Upper lobe of left lung (tissue), 6 donors: ENCODE measurements around the gene GABRB1. TPM values are rescaled to one million over a fixed set of nuclear protein-coding genes. Genes with fewer than 3 reads are reported as not detected.

Experiments
- ATAC-seq, 2 donors: fragments of 200-7000 bp; cut with Tn5 transposase; one replicate each; pipeline ENCODE4 v1.9.1; 2022; ENCODE audit warnings: mild to moderate bottlenecking in 2 of 2, moderate library complexity in 2 of 2; ENCODE audit not compliant: low FRiP score in 2 of 2
- DNase-seq, 2 donors: peaks; one replicate each; pipeline ENCODE4 v3.0.0-alpha.2; 2019 to 2020
- H3K27ac ChIP-seq, 4 donors: fragments of 200-600 bp; sonication (generic); one replicate each; pipeline ENCODE4 v1.5.1; 2016 to 2019
- H3K27me3 ChIP-seq, 4 donors: fragments of 200-600 bp; sonication (generic); one replicate each; pipeline ENCODE4 v1.5.1; 2017 to 2019
- H3K36me3 ChIP-seq, 4 donors: fragments of 200-600 bp; sonication (generic); one replicate each; pipeline ENCODE4 v1.5.1; 2016 to 2019
- H3K4me1 ChIP-seq, 4 donors: fragments of 200-600 bp; sonication (generic); one replicate each; pipeline ENCODE4 v1.5.1; 2018 to 2019
- H3K4me3 ChIP-seq, 4 donors: fragments of 200-600 bp; sonication (generic); one replicate each; pipeline ENCODE4 v1.5.1; 2017 to 2019; ENCODE audit warnings: mild to moderate bottlenecking in 2 of 4, moderate library complexity in 1 of 4
- H3K9me3 ChIP-seq, 4 donors: fragments of 200-600 bp; sonication (generic); one replicate each; pipeline ENCODE4 v1.5.1; 2018 to 2019
- EP300 ChIP-seq, 4 donors: sonication (generic); formaldehyde crosslinking; IDR thresholded peaks; one replicate each; pipeline ENCODE4 v1.5.1; 2017; ENCODE audit warnings: antibody characterized with exemption in 4 of 4, control low read depth in 2 of 4
- POLR2A ChIP-seq, 4 donors: fragments of 450-650 bp; IDR thresholded peaks; one replicate each; pipeline ENCODE4 v1.5.1; 2016 to 2017; ENCODE audit warnings: antibody characterized with exemption in 4 of 4, mild to moderate bottlenecking in 2 of 4
- POLR2AphosphoS5 ChIP-seq, 2 donors: sonication (generic); formaldehyde crosslinking; IDR thresholded peaks; one replicate each; pipeline ENCODE4 v1.5.1; 2017; ENCODE audit warnings: antibody characterized with exemption in 2 of 2
- WGBS, 2 donors: methylation state at CpG; one replicate each; pipeline ENCODE4 v1.1.5; 2017 to 2018; 5-methylcytosine and 5-hydroxymethylcytosine counted together
- total RNA-seq, 6 donors: library from RNA; depleted of rRNA in 4 of 6; stranded (reverse); fragments of >200 nt in 4 of 6; gene quantifications; one replicate each; pipeline versions ENCODE4 v1.1.0 to v1.2.1, GENCODE V29; 2016 to 2021
- TF ChIP-seq, protein P1 (sequence below), 6 experiments: fragments of 450-650 bp in 4 of 6; fragments of 200-600 bp in 2 of 6; sonication (generic) in 2 of 6; IDR thresholded peaks; one replicate each; pipeline ENCODE4 v1.5.1; 2016 to 2019; ENCODE audit warnings: antibody characterized with exemption in 6 of 6
- donor health status: DM: no; HTN: no; CAD: no; lungs with moderate emphysema.
- donor health status: DM: no; HTN: yes; CAD: no; lungs with severe emphysema.

The GABRB1 gene
- total RNA-seq, 6 donors from 2014 or later = not detected

DNA sequence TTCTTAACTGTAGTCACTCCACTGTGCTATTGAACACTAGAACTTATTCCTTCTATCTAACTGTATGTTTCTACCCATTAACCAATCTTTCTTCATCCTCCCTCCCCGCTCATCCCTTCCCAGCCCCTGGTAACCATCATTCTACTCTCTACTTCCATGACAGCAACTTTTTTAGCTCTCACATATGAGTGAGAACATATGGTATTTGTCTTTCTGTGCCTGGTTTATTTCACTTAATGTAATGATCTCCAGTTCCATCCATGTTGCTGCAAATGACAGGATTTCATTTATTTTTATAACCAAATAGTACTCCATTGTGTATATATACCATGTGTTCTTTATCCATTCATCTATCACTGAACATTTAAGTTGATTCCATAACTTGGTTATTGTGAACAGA, 186.5 kb downstream of the GABRB1 start:
- 78 to 86% methylated on average over 1 of the region's 1 CpG for WGBS, 2 donors
- ATAC-seq = no peak
- Histone ChIP-seq H3K27ac (no peak overlapping the region), H3K9me3 (no peaks in the 10 kb centered on the region), H3K4me1 (no peaks in the 10 kb centered on the region), H3K4me3 (no peak overlapping the region), H3K36me3 (no peaks in the 10 kb centered on the region), H3K27me3 (no peaks in the 10 kb centered on the region)
- DNase-seq = no peak
- TF ChIP-seq POLR2AphosphoS5 (IDR thresholded peaks at IDR 0.05) = no peak
- TF ChIP-seq, protein P1, sequence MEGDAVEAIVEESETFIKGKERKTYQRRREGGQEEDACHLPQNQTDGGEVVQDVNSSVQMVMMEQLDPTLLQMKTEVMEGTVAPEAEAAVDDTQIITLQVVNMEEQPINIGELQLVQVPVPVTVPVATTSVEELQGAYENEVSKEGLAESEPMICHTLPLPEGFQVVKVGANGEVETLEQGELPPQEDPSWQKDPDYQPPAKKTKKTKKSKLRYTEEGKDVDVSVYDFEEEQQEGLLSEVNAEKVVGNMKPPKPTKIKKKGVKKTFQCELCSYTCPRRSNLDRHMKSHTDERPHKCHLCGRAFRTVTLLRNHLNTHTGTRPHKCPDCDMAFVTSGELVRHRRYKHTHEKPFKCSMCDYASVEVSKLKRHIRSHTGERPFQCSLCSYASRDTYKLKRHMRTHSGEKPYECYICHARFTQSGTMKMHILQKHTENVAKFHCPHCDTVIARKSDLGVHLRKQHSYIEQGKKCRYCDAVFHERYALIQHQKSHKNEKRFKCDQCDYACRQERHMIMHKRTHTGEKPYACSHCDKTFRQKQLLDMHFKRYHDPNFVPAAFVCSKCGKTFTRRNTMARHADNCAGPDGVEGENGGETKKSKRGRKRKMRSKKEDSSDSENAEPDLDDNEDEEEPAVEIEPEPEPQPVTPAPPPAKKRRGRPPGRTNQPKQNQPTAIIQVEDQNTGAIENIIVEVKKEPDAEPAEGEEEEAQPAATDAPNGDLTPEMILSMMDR (IDR thresholded peaks at IDR 0.05) = no peak
- no peak for TF ChIP-seq POLR2A (IDR thresholded peaks at IDR 0.05)
- TF ChIP-seq EP300 (IDR thresholded peaks at IDR 0.05) = no peak

DNA sequence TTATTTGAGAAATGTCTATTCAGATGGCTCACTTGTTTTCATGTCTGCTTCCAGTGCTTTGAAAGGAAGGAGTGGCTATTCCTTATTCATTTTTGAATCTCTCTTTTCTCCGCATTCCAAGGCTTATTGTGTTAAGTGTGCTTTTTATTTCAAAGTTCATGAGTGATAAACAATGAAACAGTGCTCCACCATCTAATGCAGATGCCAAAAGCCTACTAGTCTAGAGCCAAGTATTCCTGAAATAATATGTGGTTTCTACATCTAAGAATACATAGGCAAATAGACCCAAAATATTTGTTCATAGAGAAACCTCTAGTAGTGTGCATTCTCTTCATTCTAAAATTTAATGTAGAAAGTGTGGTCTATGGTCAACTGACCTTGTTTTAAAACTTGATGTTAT, 187.3 kb downstream of the GABRB1 start:
- Histone ChIP-seq H3K27me3 (no peaks in the 10 kb centered on the region), H3K27ac (no peak overlapping the region), H3K4me1 (no peaks in the 10 kb centered on the region), H3K4me3 (no peak overlapping the region), H3K36me3 (no peaks in the 10 kb centered on the region), H3K9me3 (no peaks in the 10 kb centered on the region)
- TF ChIP-seq POLR2AphosphoS5 (IDR thresholded peaks at IDR 0.05) (no peak), EP300 (IDR thresholded peaks at IDR 0.05) (no peak), POLR2A (IDR thresholded peaks at IDR 0.05) (no peak)
- TF ChIP-seq, protein P1 (IDR thresholded peaks at IDR 0.05) = no peak
- 84 to 85% methylated on average over 1 of the region's 1 CpG for WGBS, 2 donors
- ATAC-seq (no peak), DNase-seq (no peak)

DNA sequence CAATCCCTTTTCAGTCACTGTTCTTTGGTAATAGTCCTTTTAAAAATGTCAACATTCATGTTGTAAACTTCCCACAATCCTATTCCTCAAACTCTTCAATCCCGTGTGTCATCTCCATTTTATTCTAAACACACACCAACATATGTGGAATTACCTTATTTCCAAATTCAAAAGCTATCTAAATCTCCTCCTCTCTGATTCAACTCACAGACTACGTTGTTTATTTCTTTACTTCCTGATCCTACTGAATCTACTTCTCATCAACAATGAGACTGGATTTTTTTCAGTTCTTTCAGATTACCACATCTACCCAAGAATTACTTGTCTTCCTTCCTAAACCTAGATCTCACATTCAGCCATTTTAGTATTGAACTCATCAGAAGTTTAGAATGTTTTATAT, 188.2 kb downstream of the GABRB1 start:
- Histone ChIP-seq H3K27me3 (no peaks in the 10 kb centered on the region), H3K36me3 (no peaks in the 10 kb centered on the region), H3K4me1 (no peaks in the 10 kb centered on the region), H3K9me3 (no peaks in the 10 kb centered on the region), H3K4me3 (no peak overlapping the region), H3K27ac (no peak overlapping the region)
- DNase-seq (no peak), ATAC-seq (no peak)
- no peak for TF ChIP-seq POLR2A (IDR thresholded peaks at IDR 0.05)
- TF ChIP-seq, protein P1 (IDR thresholded peaks at IDR 0.05) = no peak
- TF ChIP-seq POLR2AphosphoS5 (IDR thresholded peaks at IDR 0.05) = no peak
- TF ChIP-seq EP300 (IDR thresholded peaks at IDR 0.05) = no peak
- 52 to 58% methylated on average over 2 of the region's 2 CpGs for WGBS, 2 donors

DNA sequence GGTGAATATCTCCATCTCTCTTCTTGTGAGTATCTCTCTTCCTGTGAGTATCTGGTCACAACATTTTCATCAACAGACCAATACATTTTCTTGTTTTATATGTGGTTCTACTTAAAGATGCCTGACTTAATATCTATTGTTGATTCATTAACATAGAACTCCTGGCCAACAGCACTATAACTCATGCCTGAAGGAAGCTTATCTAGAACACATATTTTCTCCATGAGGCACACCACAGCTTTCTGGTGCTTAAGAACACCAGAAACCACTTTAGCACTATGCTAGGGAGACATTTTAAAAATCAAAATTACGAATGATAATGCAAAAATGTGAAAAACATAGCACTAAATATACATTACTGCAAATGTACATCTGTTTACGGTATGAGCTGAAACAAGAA, 190.4 kb downstream of the GABRB1 start:
- Histone ChIP-seq H3K4me3 (no peak overlapping the region), H3K27me3 (no peaks in the 10 kb centered on the region), H3K9me3 (no peaks in the 10 kb centered on the region), H3K36me3 (no peaks in the 10 kb centered on the region), H3K4me1 (no peaks in the 10 kb centered on the region), H3K27ac (no peak overlapping the region)
- ATAC-seq (no peak), DNase-seq (no peak)
- WGBS, 2 donors = 35 to 40% methylated on average over 2 of the region's 2 CpGs
- TF ChIP-seq, protein P1 (IDR thresholded peaks at IDR 0.05) = no peak
- no peak for TF ChIP-seq POLR2A (IDR thresholded peaks at IDR 0.05)
- TF ChIP-seq POLR2AphosphoS5 (IDR thresholded peaks at IDR 0.05) = no peak
- TF ChIP-seq EP300 (IDR thresholded peaks at IDR 0.05) = no peak

DNA sequence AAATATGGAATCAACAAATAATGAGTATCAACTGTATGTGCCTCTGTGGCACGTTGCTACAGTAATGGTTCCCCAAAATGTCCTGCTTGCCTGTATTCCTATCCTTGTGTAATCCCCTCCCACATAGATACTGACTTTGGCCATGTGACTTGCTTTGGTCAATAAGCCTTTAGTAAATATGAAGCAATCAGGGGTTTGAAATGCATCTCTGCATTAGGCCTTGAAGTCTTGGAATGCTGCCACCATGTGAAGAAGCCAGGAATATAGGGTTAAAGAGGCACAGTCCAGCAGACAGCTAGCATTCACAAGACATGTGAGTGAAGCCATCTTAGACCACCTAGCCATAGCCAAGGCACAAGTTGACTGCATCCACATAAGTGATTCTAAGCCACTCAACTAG, 190.9 kb downstream of the GABRB1 start:
- TF ChIP-seq, protein P1 (IDR thresholded peaks at IDR 0.05) = no peak
- TF ChIP-seq POLR2A (IDR thresholded peaks at IDR 0.05) = no peak
- TF ChIP-seq EP300 (IDR thresholded peaks at IDR 0.05) = no peak
- TF ChIP-seq POLR2AphosphoS5 (IDR thresholded peaks at IDR 0.05) = no peak
- no peak for DNase-seq

More for the DNA sequence above, 190.9 kb downstream of the GABRB1 start:
- Histone ChIP-seq H3K27ac (no peak overlapping the region), H3K27me3 (no peaks in the 10 kb centered on the region), H3K4me3 (no peak overlapping the region), H3K9me3 (no peaks in the 10 kb centered on the region), H3K36me3 (no peaks in the 10 kb centered on the region), H3K4me1 (no peaks in the 10 kb centered on the region)
- 58 to 86% methylated on average over 1 of the region's 1 CpG for WGBS, 2 donors
- no peak for ATAC-seq
